ENCODE data around the gene PDGFA. TPM values are rescaled to one million over a fixed set of nuclear protein-coding genes. Genes with fewer than 3 reads are reported as not detected.

Gene PDGFA
- total RNA-seq, 4 donors from 2014 or later: 3.6 to 6.6 (median 4.9) TPM

DNA sequence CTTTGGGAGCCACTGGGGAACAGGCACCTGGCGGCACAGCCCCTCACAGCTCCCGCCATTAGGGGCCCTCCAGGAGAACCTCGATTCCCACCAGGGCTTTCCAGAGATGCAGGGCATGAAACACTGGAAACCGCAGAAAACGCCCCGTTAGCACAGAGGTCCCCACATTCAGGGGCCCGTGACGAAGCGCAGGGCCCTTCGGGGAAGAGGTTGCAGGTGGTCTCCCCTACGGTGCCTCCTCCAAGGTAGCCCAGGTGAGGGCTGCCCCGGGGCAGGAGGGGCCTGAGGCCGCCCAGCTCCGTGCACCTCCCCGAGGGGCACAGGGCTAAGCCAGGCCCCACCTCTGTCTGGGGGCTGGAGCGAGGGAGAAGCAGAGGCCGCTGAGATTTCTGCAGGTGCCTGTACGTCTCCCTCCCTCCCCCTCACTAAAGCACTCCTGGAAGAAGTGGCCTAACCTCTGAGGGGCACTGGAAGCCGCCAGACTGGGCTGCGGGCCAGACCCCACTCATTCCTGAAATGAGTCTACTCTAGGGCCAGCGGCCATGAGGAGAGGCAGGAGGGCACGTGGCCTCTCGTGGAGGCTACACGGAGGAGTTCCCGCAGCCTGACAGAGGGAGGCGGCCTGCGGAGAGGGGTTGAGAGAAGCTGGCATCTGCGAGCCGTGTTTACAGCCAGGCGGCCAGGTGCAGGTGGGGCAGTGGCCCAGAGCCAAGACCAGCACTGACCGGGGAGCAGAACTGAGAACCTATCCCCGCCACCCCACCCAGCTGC is 6.9 kb downstream of the PDGFA start:
- no peak for TF ChIP-seq CTCF (IDR thresholded peaks at IDR 0.05; ENCODE audit: low read depth)

DNA sequence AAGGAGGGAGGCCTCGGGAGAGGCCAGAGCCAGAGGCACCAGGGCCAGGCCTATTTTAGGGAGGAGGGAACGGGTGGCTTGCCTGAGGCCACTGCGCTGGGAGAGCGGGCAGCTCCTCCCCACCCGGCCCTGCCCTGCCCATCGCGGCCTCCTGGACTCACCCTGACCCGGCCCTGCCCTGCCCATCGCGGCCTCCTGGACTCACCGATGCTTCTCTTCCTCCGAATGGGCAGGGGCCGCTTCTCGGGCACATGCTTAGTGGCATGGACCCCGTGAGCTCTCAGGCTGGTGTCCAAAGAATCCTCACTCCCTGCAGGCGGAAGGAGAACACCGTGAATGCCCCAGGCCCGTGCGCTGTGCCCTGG is 7.5 kb downstream of the PDGFA start:
- TF ChIP-seq CTCF (IDR thresholded peaks at IDR 0.05; ENCODE audit: low read depth): no peak

DNA sequence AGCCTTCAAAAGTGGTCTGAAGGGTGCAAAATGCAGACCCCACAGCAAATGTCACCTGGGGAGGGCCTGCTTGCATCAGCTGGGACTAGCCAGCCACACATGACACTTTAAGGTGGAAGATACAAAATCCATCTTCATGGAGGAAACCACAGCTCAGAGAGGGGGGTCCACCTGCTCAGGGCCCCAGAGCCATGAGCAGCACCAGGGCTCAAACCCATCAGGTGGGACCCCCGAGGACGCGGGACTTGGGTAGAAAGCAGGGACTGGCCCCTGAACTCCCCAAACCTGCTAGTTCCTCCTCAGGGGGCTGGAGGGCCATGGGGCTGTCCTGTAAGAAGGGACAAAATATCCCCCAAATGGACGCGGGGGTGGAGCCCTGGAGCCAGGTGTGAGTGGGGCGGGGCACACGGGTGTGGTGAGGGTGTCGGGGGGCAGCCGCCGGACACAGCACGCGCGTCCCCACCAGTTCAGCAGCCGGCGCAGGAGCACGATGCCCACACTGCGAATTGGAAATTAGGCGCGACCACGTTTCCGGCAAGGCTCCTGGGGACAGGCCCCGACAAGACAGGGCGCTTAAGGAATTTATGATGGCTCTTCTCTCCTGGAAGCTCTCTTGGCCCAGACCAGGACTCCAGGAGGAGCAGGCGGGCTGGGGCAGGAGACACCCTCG is 8.0 kb downstream of the PDGFA start:
- no peak for TF ChIP-seq CTCF (IDR thresholded peaks at IDR 0.05; ENCODE audit: low read depth)

DNA sequence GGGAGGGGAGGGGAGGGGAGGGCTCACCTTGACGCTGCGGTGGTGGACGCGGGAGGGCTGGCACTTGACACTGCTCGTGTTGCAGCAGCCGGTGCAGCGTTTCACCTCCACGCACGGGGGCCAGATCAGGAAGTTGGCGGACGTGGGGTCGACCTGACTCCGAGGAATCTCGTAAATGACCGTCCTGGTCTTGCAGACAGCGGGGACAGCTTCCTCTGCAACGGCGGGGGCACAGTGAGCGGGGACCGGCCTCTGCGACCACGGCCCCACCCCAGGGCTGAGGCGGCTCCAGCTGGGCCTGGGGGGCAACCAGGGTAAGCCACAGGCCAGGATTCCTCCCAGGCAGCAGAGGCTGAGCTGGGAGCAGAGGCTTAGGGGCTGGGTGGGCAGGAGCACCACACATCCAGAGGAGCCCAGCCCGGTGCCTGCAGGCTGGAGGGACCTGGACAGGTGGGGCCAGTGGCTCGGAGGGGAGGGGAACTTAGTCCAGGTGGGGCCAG is 8.8 kb downstream of the PDGFA start:
- no peak for TF ChIP-seq CTCF (IDR thresholded peaks at IDR 0.05; ENCODE audit: low read depth)

- no peak for TF ChIP-seq CTCF (IDR thresholded peaks at IDR 0.05; ENCODE audit: low read depth)
Observed at GRCh38 chr7:510131-510481, 9.5 kb downstream of the PDGFA start.

DNA sequence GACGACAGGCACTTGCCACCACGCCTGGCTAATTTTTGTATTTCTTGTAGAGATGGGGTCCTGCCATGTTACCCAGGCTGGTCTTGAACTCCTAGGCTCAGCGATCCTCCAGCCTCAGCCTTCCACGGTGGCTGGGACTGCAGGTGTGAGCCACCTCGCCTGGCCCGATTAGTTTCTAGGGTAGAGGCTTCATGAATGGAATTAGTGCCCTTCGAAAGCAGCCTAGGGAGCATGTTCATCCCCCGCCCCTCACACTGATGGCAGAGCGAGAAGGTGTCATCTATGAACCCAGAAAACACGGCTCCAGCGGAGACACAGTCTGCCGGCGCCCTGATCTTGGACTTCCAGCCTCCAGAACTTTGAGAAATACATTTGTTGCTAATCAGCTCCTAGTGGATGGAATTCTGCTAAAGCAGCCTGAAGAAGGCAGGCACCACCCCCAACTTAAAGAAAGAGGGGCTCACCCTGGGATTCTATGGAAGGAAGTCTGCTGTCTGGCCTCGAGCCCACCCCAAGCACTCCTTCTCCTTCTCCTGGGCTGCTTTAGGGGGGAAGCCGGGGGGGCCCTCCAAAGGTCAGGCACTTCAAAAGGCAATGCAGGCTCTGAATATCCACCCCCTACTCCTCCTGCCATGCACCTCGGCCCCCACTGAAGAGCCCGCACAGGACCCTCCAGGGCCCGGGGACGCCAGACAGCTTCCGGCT is 10.1 kb downstream of the PDGFA start:
- no peak for TF ChIP-seq CTCF (IDR thresholded peaks at IDR 0.05; ENCODE audit: low read depth)

Measured in subcutaneous adipose tissue (tissue), 4 donors.